Renal pelvis (tissue), 4 donors: Measurements from ENCODE around the gene PTPRC. TPM values are rescaled to one million over a fixed set of nuclear protein-coding genes. Genes with fewer than 3 reads are reported as not detected.

ENCODE experiments used
- DNase-seq: peaks from one replicate; pipeline ENCODE4 v3.0.0-alpha.2; 2013
- polyA plus RNA-seq, 3 donors: library from polyadenylated mRNA; unstranded; fragments of 120-200 nt; gene quantifications; one replicate each; pipeline ENCODE4 v1.2.1, GENCODE V29; 2013; ENCODE audit not compliant: insufficient read length in 3 of 3

Gene PTPRC
- polyA plus RNA-seq, 3 donors: 4.3 to 4.9 (median 4.8) TPM

GRCh38 chr1:198669771-198670170 is 30.9 kb downstream of the PTPRC start:
- DNase-seq: no peak

- DNase-seq: peak; percentile 39
These were observed 32.3 kb downstream of the PTPRC start for GRCh38 chr1:198671136-198671535.

GRCh38 chr1:198672124-198672523 is 33.3 kb downstream of the PTPRC start:
- no peak for DNase-seq

- no peak for DNase-seq
These were observed 35.2 kb downstream of the PTPRC start for GRCh38 chr1:198674009-198674408.

- DNase-seq: no peak
These were observed 37.4 kb downstream of the PTPRC start for GRCh38 chr1:198676253-198676652.

- DNase-seq: no peak
These were observed 38.2 kb downstream of the PTPRC start for GRCh38 chr1:198677027-198677426.

- DNase-seq: no peak
These were observed 39.0 kb downstream of the PTPRC start for GRCh38 chr1:198677871-198678270.

- DNase-seq: no peak
These were observed 39.5 kb downstream of the PTPRC start for GRCh38 chr1:198678301-198678836.

- DNase-seq: no peak
These were observed 40.1 kb downstream of the PTPRC start for GRCh38 chr1:198678901-198679329.

- no peak for DNase-seq
These were observed 40.8 kb downstream of the PTPRC start for GRCh38 chr1:198679535-198680173.

- DNase-seq: no peak
These were observed 41.5 kb downstream of the PTPRC start for GRCh38 chr1:198680174-198680875.

- no peak for DNase-seq
These were observed 42.4 kb downstream of the PTPRC start for GRCh38 chr1:198681252-198681651.

- DNase-seq: peak; percentile 39
These were observed 43.3 kb downstream of the PTPRC start for GRCh38 chr1:198681831-198682759.

- no peak for DNase-seq
These were observed 44.0 kb downstream of the PTPRC start for GRCh38 chr1:198682850-198683249.

GRCh38 chr1:198683449-198683848 is 44.6 kb downstream of the PTPRC start:
- no peak for DNase-seq

- DNase-seq: no peak
These were observed 47.4 kb downstream of the PTPRC start for GRCh38 chr1:198686069-198686728.

GRCh38 chr1:198687429-198687828 is 48.6 kb downstream of the PTPRC start:
- DNase-seq: no peak

- DNase-seq: no peak
These were observed 52.2 kb downstream of the PTPRC start for GRCh38 chr1:198691063-198691462.

GRCh38 chr1:198693321-198693720 is 54.5 kb downstream of the PTPRC start:
- no peak for DNase-seq

- no peak for DNase-seq
These were observed 55.7 kb downstream of the PTPRC start for GRCh38 chr1:198694542-198694941.

- DNase-seq: no peak
These were observed 57.4 kb downstream of the PTPRC start for GRCh38 chr1:198696211-198696610.
